Right kidney (tissue), 1 donor: ENCODE measurements around the gene COPS7B.

Experiments used
- DNase-seq: peaks from one replicate; pipeline ENCODE4 v3.0.0-alpha.2; 2016

Gene COPS7B

GRCh38 chr2:231781798-231782726 lies 4.2 kb upstream of the COPS7B start:
- DNase-seq: peak; percentile 24

GRCh38 chr2:231785413-231785812 lies 832 bp upstream of the COPS7B start:
- DNase-seq: no peak

GRCh38 chr2:231785822-231786176 lies 446 bp upstream of the COPS7B start:
- DNase-seq: no peak

GRCh38 chr2:231786917-231787292 lies 660 bp downstream of the COPS7B start:
- no peak for DNase-seq

GRCh38 chr2:231791107-231791506 lies 4.9 kb downstream of the COPS7B start:
- DNase-seq: no peak

- DNase-seq: no peak
These were observed 8.1 kb downstream of the COPS7B start for GRCh38 chr2:231794383-231794782.

- DNase-seq: no peak
These were observed 9.5 kb downstream of the COPS7B start for GRCh38 chr2:231795525-231796327.

GRCh38 chr2:231800493-231801091 lies 14.3 kb downstream of the COPS7B start:
- no peak for DNase-seq

GRCh38 chr2:231803501-231804138 lies 17.4 kb downstream of the COPS7B start:
- DNase-seq: no peak

GRCh38 chr2:231807020-231807419 lies 20.8 kb downstream of the COPS7B start:
- DNase-seq: no peak

GRCh38 chr2:231810905-231811304 lies 24.7 kb downstream of the COPS7B start:
- no peak for DNase-seq

GRCh38 chr2:231816327-231817026 lies 30.2 kb downstream of the COPS7B start:
- no peak for DNase-seq

GRCh38 chr2:231819447-231820042 lies 33.3 kb downstream of the COPS7B start:
- no peak for DNase-seq

- no peak for DNase-seq
These were observed 34.6 kb downstream of the COPS7B start for GRCh38 chr2:231820786-231821303.

- no peak for DNase-seq
These were observed 35.7 kb downstream of the COPS7B start for GRCh38 chr2:231821908-231822307.

GRCh38 chr2:231853105-231853504 lies 66.9 kb downstream of the COPS7B start:
- DNase-seq: no peak

GRCh38 chr2:231854616-231855125 lies 68.4 kb downstream of the COPS7B start:
- DNase-seq: no peak

GRCh38 chr2:231856959-231857358 lies 70.7 kb downstream of the COPS7B start:
- DNase-seq: no peak
